ENCODE measurements around the gene RNF34. TPM values are rescaled to one million over a fixed set of nuclear protein-coding genes. Genes with fewer than 3 reads are reported as not detected.

The RNF34 gene
- total RNA-seq, 1 experiment from 2014 or later: 66.4 TPM

GRCh38 chr12:121356657-121357056 lies 43.3 kb upstream of the RNF34 start:
- no peak overlapping the region for H3K9ac ChIP-seq (ENCODE audit: extremely low read depth, insufficient read length, low read length)
- Mint-ChIP-seq H3K4me1 (peaks cover 6 to 9% of the 10 kb centered on the region in 2 experiments), H3K36me3 (ENCODE audit: insufficient read depth in 1 of 3, low read depth in 3 of 3) (no peaks in the 10 kb centered on the region), H3K4me3 (no peak overlapping the region), H3K27me3 (ENCODE audit: low read depth) (peaks cover 5% of the 10 kb centered on the region; the same call in 1 of the 2 replicates), H3K9me3 (no peaks in the 10 kb centered on the region), H3K27ac (no peak overlapping the region)
- H2AK5ac ChIP-seq (ENCODE audit: insufficient read length, low read length): no peak overlapping the region
- no peak overlapping the region for H2BK15ac ChIP-seq (ENCODE audit: low read depth, low read length)
- no peak overlapping the region for H2BK120ac ChIP-seq (ENCODE audit: low read depth, low read length, poor library complexity, severe bottlenecking)
- no peak overlapping the region for H4K91ac ChIP-seq (ENCODE audit: insufficient read length, low read depth, low read length)
- H4K5ac ChIP-seq (ENCODE audit: insufficient read length, low read depth, low read length): no peak overlapping the region
- no peaks in the 10 kb centered on the region for H3K9me3 ChIP-seq (ENCODE audit: control insufficient read depth, low read depth, low read length)
- no peak overlapping the region for H3K14ac ChIP-seq (ENCODE audit: insufficient read depth, low read length)
- no peaks in the 10 kb centered on the region for H3K27me3 ChIP-seq (ENCODE audit: insufficient read depth, low read length)
- no peaks in the 10 kb centered on the region; the same call in 1 of the 2 replicates for H3K79me2 ChIP-seq (ENCODE audit: insufficient read depth, low read length)
- TF ChIP-seq, protein P1, sequence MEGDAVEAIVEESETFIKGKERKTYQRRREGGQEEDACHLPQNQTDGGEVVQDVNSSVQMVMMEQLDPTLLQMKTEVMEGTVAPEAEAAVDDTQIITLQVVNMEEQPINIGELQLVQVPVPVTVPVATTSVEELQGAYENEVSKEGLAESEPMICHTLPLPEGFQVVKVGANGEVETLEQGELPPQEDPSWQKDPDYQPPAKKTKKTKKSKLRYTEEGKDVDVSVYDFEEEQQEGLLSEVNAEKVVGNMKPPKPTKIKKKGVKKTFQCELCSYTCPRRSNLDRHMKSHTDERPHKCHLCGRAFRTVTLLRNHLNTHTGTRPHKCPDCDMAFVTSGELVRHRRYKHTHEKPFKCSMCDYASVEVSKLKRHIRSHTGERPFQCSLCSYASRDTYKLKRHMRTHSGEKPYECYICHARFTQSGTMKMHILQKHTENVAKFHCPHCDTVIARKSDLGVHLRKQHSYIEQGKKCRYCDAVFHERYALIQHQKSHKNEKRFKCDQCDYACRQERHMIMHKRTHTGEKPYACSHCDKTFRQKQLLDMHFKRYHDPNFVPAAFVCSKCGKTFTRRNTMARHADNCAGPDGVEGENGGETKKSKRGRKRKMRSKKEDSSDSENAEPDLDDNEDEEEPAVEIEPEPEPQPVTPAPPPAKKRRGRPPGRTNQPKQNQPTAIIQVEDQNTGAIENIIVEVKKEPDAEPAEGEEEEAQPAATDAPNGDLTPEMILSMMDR (conservative IDR thresholded peaks at IDR 0.05): no peak
- H3K4me2 ChIP-seq (ENCODE audit: insufficient read depth, insufficient read length, low read length): no peak overlapping the region
- H3K79me1 ChIP-seq (ENCODE audit: insufficient read depth, low read depth, low read length, poor library complexity, severe bottlenecking): no peaks in the 10 kb centered on the region
- H3K23me2 ChIP-seq (ENCODE audit: insufficient read length, low read depth, low read length, poor library complexity, severe bottlenecking): peaks cover 3% of the 10 kb centered on the region
- peaks cover 4% of the 10 kb centered on the region for H4K20me1 ChIP-seq (ENCODE audit: control insufficient read depth, insufficient read depth, insufficient read length)
- no peaks in the 10 kb centered on the region for H3K4me1 ChIP-seq (ENCODE audit: insufficient read depth, low read length)
- no peak overlapping the region for H2BK20ac ChIP-seq (ENCODE audit: low read depth, low read length, poor library complexity, severe bottlenecking)
- H3K18ac ChIP-seq (ENCODE audit: insufficient read length, low read depth, low read length): no peak overlapping the region
- WGBS (ENCODE audit: extremely low coverage, insufficient read length, low lambda C conversion rate): no CpG with 5 or more reads among the region's 3 CpGs
- no peak overlapping the region for H4K8ac ChIP-seq (replicated peaks; ENCODE audit: insufficient read length, low read depth, low read length)
- H3K23ac ChIP-seq (ENCODE audit: insufficient read length, low read depth, low read length): no peak overlapping the region
- H3K4ac ChIP-seq (ENCODE audit: low read depth, low read length): no peak overlapping the region
- H3K56ac ChIP-seq (ENCODE audit: insufficient read length, low read depth, low read length): no peak overlapping the region
- no peak overlapping the region for H2BK5ac ChIP-seq (ENCODE audit: insufficient read length, low read length)
- no peak overlapping the region for H3K27ac ChIP-seq (ENCODE audit: insufficient read length, low read depth, low read length)
- DNase-seq: no peak
- H2AFZ ChIP-seq (ENCODE audit: low read length): no peak overlapping the region
- no peak overlapping the region for H3T11ph ChIP-seq (ENCODE audit: low read length)
- H2BK12ac ChIP-seq (ENCODE audit: insufficient read length, low read depth, low read length): no peak overlapping the region

Measured in H9 (cell line).